Activated CD4-positive, alpha-beta T cell treated with anti-CD3 and anti-CD28 coated beads, Interleukin-10, Interleukin-2, amounts not matched to agents 100 ng/mL and 50 ng/mL, durations not matched to agents 16 hours and 8 hours (primary cell): ENCODE data around the gene ANKRD29.
A peak's percentile ranks its signal among the peaks of the same experiment; 100 is the strongest.

ENCODE experiments used
- DNase-seq: peaks from one replicate; pipeline ENCODE4 v3.0.0-alpha.2; 2020

Gene ANKRD29, protein sequence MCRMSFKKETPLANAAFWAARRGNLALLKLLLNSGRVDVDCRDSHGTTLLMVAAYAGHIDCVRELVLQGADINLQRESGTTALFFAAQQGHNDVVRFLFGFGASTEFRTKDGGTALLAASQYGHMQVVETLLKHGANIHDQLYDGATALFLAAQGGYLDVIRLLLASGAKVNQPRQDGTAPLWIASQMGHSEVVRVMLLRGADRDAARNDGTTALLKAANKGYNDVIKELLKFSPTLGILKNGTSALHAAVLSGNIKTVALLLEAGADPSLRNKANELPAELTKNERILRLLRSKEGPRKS

GRCh38 chr18:23662309-23663263 lies at the start of gene ANKRD29:
ANKRD29 (minus strand) TSS chr18:23662911; CDS start chr18:23662730, 181 bp downstream.
- DNase-seq: peak; percentile 57

DNA sequence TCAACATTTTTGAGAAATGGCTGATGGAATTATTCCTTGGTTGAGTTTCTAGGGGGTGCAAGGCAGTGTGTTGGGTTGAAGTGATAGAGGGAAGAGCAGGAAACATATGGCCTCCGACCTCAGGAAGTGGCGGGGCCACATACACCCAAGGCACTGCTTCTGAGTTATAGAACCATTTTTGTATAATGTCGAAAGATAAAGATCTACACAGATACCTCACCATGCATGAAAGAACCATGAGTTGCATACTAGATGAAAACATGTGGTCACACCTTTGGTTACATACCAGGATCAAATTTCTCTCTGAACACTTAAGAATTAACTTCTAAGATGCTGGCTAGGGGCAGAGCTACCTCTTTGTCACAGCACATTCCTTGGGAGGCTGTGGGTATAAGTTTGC lies 49.7 kb upstream of the ANKRD29 start:
- DNase-seq: peak; percentile 28

- no peak for DNase-seq
Observed at GRCh38 chr18:23711426-23711825, 48.7 kb upstream of the ANKRD29 start.

- DNase-seq: no peak
Observed at GRCh38 chr18:23710946-23711345, 48.2 kb upstream of the ANKRD29 start.

GRCh38 chr18:23710068-23710527 lies 47.4 kb upstream of the ANKRD29 start:
- no peak for DNase-seq

- DNase-seq: no peak
Observed at GRCh38 chr18:23706971-23707640, 44.4 kb upstream of the ANKRD29 start.

GRCh38 chr18:23704806-23705205 lies 42.1 kb upstream of the ANKRD29 start:
- no peak for DNase-seq

- DNase-seq: no peak
Observed at GRCh38 chr18:23703987-23704384, 41.3 kb upstream of the ANKRD29 start.

DNA sequence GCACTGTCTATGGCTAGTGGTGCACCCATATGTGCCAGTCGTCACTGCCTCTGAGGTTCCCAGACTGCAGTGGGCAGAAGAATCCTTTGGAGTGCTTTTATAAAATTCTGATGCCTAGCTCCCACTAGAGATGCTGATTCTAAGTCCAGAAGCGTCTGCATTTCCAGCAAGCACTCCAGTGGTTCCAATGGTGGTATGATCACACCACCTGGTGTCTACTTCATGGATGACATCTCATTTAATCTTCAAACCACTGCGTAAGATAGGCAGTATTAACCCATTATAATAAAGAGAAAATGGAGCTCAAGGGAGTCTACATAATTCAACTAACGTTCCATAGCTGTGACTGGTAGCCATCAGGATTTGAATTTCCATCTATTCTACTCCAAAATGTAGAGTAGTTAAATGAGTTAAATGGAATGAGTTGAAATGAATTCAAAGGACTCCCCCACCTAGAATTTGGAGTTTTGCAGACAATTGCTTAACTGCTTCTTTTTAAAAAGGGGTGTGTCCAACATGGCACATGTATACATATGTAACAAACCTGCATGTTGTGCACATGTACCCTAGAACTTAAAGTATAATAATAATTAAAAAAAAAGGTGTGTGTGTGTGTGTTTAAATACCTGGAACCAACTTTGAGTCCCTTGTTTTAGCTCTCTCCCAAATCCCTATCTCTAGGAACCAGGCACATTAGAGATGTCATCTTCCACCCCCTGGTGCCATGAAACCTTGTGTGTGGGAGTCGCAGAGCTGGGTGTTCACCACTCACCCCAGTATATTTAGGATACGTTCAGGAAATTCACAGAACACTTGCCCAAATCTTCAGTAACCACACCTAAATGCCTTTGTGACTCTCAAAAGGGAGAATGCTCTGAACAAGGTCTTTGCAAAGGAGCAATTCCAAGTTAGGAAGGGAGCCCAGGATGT lies 40.6 kb upstream of the ANKRD29 start:
- DNase-seq: peak; percentile 41

- no peak for DNase-seq
Observed at GRCh38 chr18:23702606-23703005, 39.9 kb upstream of the ANKRD29 start.

- no peak for DNase-seq
Observed at GRCh38 chr18:23701544-23702064, 38.9 kb upstream of the ANKRD29 start.

DNA sequence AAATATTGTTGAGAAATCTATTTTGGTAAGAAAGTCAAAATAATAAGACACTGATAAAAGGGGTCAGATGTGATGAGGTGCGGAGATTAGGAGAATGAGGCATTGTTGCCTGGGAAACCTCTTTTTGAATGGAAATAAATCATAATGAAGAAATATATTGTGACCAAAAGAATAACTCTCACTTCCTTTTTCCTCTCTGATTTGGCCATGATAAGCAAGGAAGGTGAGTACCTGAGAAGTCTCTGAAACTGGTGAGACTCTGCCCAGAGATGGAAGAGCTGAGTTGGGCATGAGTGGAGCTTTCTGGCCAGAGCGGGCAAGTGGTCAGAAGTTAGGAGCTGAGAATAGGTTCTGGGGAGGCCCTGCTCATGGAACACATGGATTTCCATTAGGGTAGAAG lies 38.3 kb upstream of the ANKRD29 start:
- DNase-seq: no peak

DNA sequence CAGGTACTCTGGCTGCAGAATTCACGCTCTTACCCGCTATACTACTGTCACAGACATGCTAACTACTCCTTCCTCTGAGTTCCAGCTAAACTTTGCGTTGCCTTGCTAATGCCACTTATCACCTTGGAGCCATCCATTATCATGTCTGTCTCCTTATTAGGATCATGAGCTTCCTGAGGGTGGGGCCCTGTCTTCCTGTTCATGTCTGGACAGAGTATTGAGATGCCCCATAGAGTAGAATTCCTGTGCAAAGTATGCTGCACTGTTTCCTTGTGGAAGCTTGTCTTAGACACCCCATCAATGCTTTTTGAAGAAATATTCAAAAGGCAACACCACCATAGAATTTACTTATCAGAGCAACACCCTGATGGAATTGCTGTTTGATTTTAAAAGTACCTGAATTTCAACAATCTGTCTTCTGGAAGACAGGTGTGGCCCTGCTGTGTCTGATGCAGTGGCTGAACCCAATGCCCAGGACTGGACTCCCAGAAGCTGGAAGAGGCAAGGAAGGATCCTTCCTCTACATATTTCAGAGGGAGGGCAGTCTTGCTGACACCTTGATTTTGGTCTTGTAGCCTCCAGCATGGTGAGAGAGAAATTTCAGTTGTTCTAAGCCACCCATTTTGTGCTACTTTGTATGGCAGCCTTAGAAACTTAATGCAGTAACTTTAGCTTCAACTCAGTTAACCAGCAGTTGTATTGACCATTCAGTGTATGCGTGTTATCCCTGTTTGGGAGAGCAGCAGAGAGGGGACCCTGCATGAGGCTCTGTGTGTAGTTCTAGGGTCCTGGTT lies 32.1 kb upstream of the ANKRD29 start:
- no peak for DNase-seq

DNA sequence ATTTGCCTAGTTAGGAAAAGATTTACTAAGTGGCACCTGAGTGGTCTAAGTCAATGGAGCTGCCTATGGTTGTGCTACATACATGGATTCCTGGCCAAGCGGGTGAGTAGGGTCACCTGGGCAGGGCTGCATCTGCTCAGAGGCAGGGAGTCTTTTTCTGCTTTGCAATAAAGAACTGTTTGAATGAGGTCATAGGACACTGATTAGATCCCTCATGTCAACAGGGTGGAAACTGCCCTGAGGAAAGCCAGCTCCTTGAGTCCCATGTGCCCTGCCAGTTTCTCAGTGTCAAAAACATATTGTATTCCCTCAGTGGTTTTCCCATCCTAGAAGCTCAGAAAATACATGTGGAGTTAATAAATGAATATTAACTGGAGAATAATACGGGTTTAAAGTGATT lies 31.1 kb upstream of the ANKRD29 start:
- no peak for DNase-seq

- DNase-seq: no peak
Observed at GRCh38 chr18:23690505-23691068, 27.9 kb upstream of the ANKRD29 start.

- DNase-seq: no peak
Observed at GRCh38 chr18:23689616-23690504, 27.1 kb upstream of the ANKRD29 start.

- peak; percentile 23 for DNase-seq
Observed at GRCh38 chr18:23689031-23689615, 26.4 kb upstream of the ANKRD29 start, which contains the start of gene LAMA3. LAMA3 (plus strand) TSS chr18:23689453; CDS start chr18:23689684, 231 bp downstream.

DNA sequence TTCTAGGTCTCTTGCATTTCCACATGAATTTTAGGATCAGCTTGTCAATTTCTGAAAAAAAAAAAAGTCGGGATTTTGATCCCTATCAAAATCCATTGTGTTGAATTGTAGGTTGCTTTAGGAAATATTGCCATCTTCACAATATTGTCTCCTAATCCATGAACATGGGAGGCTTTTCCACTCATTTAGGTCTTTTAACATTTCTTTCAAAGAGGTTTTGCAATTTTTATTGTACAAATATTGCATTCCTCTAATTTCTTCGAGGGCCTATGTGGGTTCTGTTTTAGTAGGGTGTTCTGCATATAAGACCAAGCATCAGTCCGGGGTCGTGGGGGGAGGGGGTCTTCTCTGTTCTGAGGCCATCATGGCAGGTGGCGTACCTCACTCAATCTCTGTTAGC lies 25.8 kb upstream of the ANKRD29 start:
- no peak for DNase-seq
